ENCODE results near the gene CCIN.
"Not testable (repeated sequence)": the region's sequence is repeated elsewhere in the genome, so short reads cannot be mapped to it uniquely, and the experiment has no call there.

Gene CCIN

GRCh38 chr9:36141288-36141687, 27.9 kb upstream of the CCIN start:
- no peak for DNase-seq (ENCODE audit: low read depth)

- no peak for DNase-seq (ENCODE audit: low read depth)
These were observed 27.4 kb upstream of the CCIN start for GRCh38 chr9:36141761-36142160.

- DNase-seq (ENCODE audit: low read depth), result no peak
These were observed 26.5 kb upstream of the CCIN start for GRCh38 chr9:36142510-36143244.

- DNase-seq (ENCODE audit: low read depth), result no peak
These were observed 25.9 kb upstream of the CCIN start for GRCh38 chr9:36143245-36143641.

GRCh38 chr9:36144309-36145232, 24.6 kb upstream of the CCIN start:
- DNase-seq (ENCODE audit: low read depth), result no peak

GRCh38 chr9:36145970-36146369, 23.2 kb upstream of the CCIN start:
- no peak for DNase-seq (ENCODE audit: low read depth)

GRCh38 chr9:36146651-36147050, 22.5 kb upstream of the CCIN start:
- no peak for DNase-seq (ENCODE audit: low read depth)

- no peak for DNase-seq (ENCODE audit: low read depth)
These were observed 21.6 kb upstream of the CCIN start for GRCh38 chr9:36147441-36148175.

- DNase-seq (ENCODE audit: low read depth), result peak; percentile 45
These were observed 20.7 kb upstream of the CCIN start for GRCh38 chr9:36148311-36149051.

GRCh38 chr9:36149197-36149596, 20.0 kb upstream of the CCIN start:
- no peak for DNase-seq (ENCODE audit: low read depth)

- DNase-seq (ENCODE audit: low read depth), result no peak
These were observed 18.4 kb upstream of the CCIN start for GRCh38 chr9:36150574-36151315.

GRCh38 chr9:36151316-36152210, 17.6 kb upstream of the CCIN start:
- peak; percentile 67 for DNase-seq (ENCODE audit: low read depth)

GRCh38 chr9:36152741-36153438, 16.3 kb upstream of the CCIN start:
- DNase-seq (ENCODE audit: low read depth), result no peak

GRCh38 chr9:36153746-36154145, 15.4 kb upstream of the CCIN start:
- DNase-seq (ENCODE audit: low read depth), result no peak

GRCh38 chr9:36154331-36154952, 14.7 kb upstream of the CCIN start:
- no peak for DNase-seq (ENCODE audit: low read depth)

- DNase-seq (ENCODE audit: low read depth), result no peak
These were observed 13.1 kb upstream of the CCIN start for GRCh38 chr9:36156116-36156515.

GRCh38 chr9:36158122-36158521, 11.1 kb upstream of the CCIN start:
- no peak for DNase-seq (ENCODE audit: low read depth)

GRCh38 chr9:36158917-36159316, 10.3 kb upstream of the CCIN start:
- no peak for DNase-seq (ENCODE audit: low read depth)

GRCh38 chr9:36159509-36159908, 9.7 kb upstream of the CCIN start:
- not testable (repeated sequence) for DNase-seq (ENCODE audit: low read depth)

All from stimulated activated CD8-positive, alpha-beta memory T cell treated with anti-CD3 and anti-CD28 coated beads, Interleukin-15, amount 100 ng/mL, for 24 hours (primary cell).